Epithelial cell of prostate (primary cell): Measurements from ENCODE around the gene GPC5.

Source experiments
- DNase-seq: peaks from one replicate; pipeline ENCODE4 v3.0.0-alpha.2; 2011; ENCODE audit warnings: low read depth, low spot score
- H3K27ac ChIP-seq: fragments of 450-650 bp; 2 replicates; pipeline ENCODE4 v1.5.1; 2017; ENCODE audit warnings: mild to moderate bottlenecking

GPC5 gene

GRCh38 chr13:91579320-91579719, 180.9 kb downstream of the GPC5 start:
- H3K27ac ChIP-seq: no peak overlapping the region
- no peak for DNase-seq

- DNase-seq: no peak
- no peak overlapping the region for H3K27ac ChIP-seq
Measured at GRCh38 chr13:91580749-91581148, 182.3 kb downstream of the GPC5 start.

GRCh38 chr13:91586609-91587008, 188.2 kb downstream of the GPC5 start:
- DNase-seq: no peak
- no peak overlapping the region for H3K27ac ChIP-seq

- H3K27ac ChIP-seq: no peak overlapping the region
- DNase-seq: no peak
Measured at GRCh38 chr13:91588541-91588940, 190.1 kb downstream of the GPC5 start.

GRCh38 chr13:91592056-91593014, 193.9 kb downstream of the GPC5 start:
- no peak overlapping the region for H3K27ac ChIP-seq
- DNase-seq: no peak

DNA sequence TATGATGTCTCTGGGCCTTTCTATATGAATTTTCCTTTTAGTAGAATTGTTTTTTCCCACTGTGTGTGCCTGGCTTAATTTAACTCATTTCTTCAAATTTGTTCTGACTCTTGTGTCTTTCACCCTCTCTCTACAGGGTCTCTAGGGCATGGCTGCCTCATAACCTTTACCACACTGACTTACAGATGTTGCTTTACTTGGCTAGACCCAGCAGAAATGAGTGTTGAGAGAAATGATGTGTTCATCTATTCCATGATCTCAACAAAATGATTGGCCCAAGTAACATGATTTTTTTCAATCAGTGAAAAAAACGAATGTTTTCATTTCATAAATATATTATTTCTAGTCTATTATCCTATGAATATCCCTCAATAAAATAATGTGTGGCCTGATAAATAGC, 195.0 kb downstream of the GPC5 start:
- no peak overlapping the region for H3K27ac ChIP-seq
- DNase-seq: no peak

GRCh38 chr13:91594061-91594460, 195.6 kb downstream of the GPC5 start:
- no peak overlapping the region for H3K27ac ChIP-seq
- no peak for DNase-seq

- no peak overlapping the region for H3K27ac ChIP-seq
- no peak for DNase-seq
Measured at GRCh38 chr13:91595677-91596076, 197.3 kb downstream of the GPC5 start.

DNA sequence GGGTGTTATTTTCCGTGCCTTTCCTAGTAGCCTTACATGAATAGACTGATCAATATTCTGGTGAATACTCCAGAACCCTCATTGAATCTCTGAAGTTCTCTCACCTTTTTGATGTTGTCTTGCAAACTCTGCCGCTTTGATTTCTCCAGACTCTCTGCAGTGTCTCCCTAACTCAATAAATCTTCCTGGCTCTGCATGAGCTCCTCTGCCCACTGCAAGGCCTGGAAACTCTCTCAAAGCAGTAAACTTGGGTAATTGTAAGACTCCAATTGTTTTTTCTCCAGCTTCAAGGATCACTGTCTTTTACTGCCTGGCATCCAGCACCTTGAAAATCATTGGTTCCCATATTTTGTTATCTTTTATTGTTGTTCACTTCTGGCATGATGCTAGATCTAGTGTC, 198.4 kb downstream of the GPC5 start:
- no peak for DNase-seq
- H3K27ac ChIP-seq: no peak overlapping the region

- no peak for DNase-seq
Measured at GRCh38 chr13:91598655-91599054, 200.2 kb downstream of the GPC5 start.

DNA sequence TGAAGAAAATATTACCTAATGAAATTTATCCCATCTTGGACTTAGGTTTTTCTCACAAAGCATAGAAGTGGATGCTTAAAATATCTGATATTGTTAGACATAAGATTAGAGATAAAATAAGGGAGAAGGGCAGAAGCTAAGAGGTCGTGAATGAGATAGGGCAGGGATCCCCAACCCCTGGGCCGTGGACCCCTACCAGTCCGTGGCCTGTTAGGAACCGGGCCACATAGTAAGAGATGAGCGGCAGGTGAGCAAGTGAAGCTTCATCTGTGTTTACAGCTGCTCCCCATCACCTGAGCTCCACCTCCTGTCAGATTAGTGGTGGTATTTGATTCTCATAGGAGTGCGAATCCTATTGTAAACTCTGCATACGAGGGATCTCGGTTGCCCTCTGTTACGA, 202.9 kb downstream of the GPC5 start:
- no peak for DNase-seq

More at GRCh38 chr13:91598655-91599054, 200.2 kb downstream of the GPC5 start:
- no peak overlapping the region for H3K27ac ChIP-seq

DNA sequence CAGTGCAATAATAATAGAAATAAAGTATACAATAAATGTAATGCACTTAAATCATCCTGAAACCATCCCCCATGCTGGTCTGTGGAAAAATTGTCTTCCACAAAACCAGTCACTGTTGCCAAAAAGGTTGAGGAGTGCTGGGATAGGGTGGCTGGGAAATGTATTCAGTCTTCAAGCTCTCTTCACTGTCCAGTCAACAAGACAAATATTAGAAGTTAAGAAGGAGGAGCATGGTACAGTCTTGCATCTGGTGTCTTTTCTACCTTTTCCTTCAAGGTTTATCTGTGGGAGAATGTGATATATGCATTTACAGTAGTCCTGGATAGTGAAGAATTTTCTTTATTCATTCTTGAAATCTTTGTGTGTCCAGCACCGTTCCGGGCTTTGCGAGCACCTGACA, 203.4 kb downstream of the GPC5 start:
- DNase-seq: no peak
- no peak overlapping the region for H3K27ac ChIP-seq

More for the DNA sequence above, 202.9 kb downstream of the GPC5 start:
- no peak overlapping the region for H3K27ac ChIP-seq

- no peak overlapping the region for H3K27ac ChIP-seq
- DNase-seq: no peak
Measured at GRCh38 chr13:91609353-91609752, 210.9 kb downstream of the GPC5 start.

GRCh38 chr13:91618315-91618714, 219.9 kb downstream of the GPC5 start:
- DNase-seq: no peak

DNA sequence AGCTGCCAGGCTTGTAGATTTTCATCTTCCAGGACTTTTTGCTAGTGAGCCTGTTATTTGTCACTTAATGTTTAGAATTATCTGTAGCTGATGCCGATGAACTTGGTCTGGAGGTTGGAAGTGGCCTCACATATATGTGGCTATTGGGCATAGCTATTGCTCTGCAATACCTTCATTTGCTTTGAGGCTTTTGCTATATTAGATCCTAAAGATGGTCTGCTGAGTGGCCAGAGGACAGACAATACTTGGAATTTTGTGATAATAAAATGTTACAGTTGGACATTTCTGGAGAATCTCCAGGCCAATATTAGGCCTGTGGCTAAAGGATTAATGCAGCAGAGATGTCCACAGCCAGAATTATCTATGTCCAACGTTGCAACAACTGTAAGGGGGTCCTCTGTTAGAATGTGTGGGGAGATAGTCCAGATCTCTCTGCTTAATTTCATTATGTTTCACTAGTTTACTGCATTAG, 222.3 kb downstream of the GPC5 start:
- DNase-seq: no peak
- no peak overlapping the region for H3K27ac ChIP-seq

More at GRCh38 chr13:91618315-91618714, 219.9 kb downstream of the GPC5 start:
- H3K27ac ChIP-seq: no peak overlapping the region

GRCh38 chr13:91621161-91621560, 222.7 kb downstream of the GPC5 start:
- no peak for DNase-seq
- H3K27ac ChIP-seq: no peak overlapping the region

GRCh38 chr13:91621963-91622362, 223.5 kb downstream of the GPC5 start:
- DNase-seq: no peak

GRCh38 chr13:91622778-91623550, 224.5 kb downstream of the GPC5 start:
- H3K27ac ChIP-seq: no peak overlapping the region
- no peak for DNase-seq

More at GRCh38 chr13:91621963-91622362, 223.5 kb downstream of the GPC5 start:
- H3K27ac ChIP-seq: no peak overlapping the region

- DNase-seq: no peak
- no peak overlapping the region for H3K27ac ChIP-seq
Measured at GRCh38 chr13:91627952-91628739, 229.7 kb downstream of the GPC5 start.

DNA sequence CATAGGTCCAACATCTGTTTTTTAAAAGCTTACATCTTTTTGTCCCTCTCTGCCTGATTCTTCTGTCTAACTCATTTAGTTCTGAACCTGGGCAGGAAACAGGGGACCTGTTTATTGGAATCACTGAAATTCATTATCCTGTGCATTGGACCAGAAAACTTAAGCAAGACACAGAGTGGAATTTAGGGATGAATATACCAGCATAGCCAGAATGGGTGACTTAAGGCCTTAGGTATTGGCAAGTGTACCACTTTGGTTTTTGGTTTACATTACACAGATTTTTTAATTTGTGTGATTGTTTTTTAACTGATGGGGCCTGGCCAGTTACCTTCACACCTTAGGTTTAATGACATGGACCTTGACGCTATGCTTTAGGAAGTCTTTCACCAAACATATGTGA, 232.5 kb downstream of the GPC5 start:
- DNase-seq: no peak

More for the DNA sequence above, 232.5 kb downstream of the GPC5 start:
- H3K27ac ChIP-seq: no peak overlapping the region
